ENCODE results near the gene ABLIM2.

DNA sequence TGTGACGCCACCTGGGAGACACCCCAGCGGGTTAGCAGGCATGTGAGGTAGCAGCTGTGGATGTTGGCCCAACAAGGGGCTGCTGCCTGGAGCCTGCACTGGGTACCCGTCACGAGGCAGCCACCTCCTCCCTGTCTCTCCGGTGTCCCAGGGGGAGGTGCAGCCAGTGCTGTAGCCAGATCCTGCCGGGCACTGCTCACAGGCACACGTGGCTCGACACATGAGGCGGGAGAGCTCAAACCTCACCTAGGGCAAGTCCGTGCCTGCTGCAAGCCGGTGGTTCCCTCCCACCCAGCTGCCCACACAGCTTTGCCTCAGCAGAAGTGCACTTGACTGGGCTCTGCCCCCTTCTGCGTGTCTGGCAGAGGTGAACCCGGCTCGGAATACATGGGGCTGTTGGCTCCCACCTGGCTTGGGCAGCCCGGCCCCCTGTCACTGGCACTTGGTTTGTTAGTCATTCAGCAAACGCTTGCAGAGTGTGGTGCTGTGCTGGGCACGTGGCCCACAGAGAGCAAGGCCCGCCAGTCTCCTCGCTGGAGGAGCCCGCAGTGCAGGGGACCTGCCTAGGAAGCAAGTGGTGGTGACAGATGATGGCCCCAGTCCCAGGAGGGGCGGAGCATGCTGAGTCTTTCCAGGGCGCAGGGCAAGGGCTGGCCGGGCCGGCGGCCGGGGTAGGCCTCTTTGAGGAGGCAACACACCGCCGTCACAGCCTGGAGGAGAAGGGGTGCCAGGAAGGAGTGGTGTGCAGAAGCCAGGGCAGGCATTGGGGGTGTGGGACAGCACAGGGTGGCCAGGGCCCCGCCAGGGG lies 30.3 kb upstream of the ABLIM2 start:
- TF ChIP-seq EZH2phosphoT487 (IDR thresholded peaks at IDR 0.05; ENCODE audit: borderline replicate concordance), result no peak
- TF ChIP-seq, protein P1, sequence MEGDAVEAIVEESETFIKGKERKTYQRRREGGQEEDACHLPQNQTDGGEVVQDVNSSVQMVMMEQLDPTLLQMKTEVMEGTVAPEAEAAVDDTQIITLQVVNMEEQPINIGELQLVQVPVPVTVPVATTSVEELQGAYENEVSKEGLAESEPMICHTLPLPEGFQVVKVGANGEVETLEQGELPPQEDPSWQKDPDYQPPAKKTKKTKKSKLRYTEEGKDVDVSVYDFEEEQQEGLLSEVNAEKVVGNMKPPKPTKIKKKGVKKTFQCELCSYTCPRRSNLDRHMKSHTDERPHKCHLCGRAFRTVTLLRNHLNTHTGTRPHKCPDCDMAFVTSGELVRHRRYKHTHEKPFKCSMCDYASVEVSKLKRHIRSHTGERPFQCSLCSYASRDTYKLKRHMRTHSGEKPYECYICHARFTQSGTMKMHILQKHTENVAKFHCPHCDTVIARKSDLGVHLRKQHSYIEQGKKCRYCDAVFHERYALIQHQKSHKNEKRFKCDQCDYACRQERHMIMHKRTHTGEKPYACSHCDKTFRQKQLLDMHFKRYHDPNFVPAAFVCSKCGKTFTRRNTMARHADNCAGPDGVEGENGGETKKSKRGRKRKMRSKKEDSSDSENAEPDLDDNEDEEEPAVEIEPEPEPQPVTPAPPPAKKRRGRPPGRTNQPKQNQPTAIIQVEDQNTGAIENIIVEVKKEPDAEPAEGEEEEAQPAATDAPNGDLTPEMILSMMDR (IDR thresholded peaks at IDR 0.05 in 2 of 3, conservative IDR thresholded peaks at IDR 0.05 in 1 of 3; ENCODE audit: borderline replicate concordance in 1 of 3, insufficient read depth in 1 of 3, low read depth in 2 of 3, low read length in 2 of 3), result no peak
- no peak for TF ChIP-seq ZNF274 (IDR thresholded peaks at IDR 0.05; ENCODE audit: low read depth, low read length)
